Hepatocyte (in vitro differentiated cells): Measurements from ENCODE around the gene KIAA0586. TPM values are rescaled to one million over a fixed set of nuclear protein-coding genes. Genes with fewer than 3 reads are reported as not detected.
"Not testable (repeated sequence)": the region's sequence is repeated elsewhere in the genome, so short reads cannot be mapped to it uniquely, and the experiment has no call there.

Experiments
- DNase-seq: peaks from one replicate; pipeline ENCODE4 v3.0.0-alpha.2; 2016; ENCODE audit warnings: low spot score
- H2AFZ ChIP-seq: fragments of 200-600 bp; sonication (generic); 2 replicates; pipeline ENCODE4 v1.6.0; 2016; ENCODE audit warnings: antibody characterized with exemption, mild to moderate bottlenecking
- H3K27ac ChIP-seq: fragments of 200-600 bp; sonication (generic); 2 replicates; pipeline ENCODE4 v1.5.1; 2016; ENCODE audit warnings: mild to moderate bottlenecking
- H3K27me3 ChIP-seq: fragments of 200-600 bp; sonication (generic); 2 replicates; pipeline ENCODE4 v1.6.1; 2016
- H3K36me3 ChIP-seq: fragments of 200-600 bp; sonication (generic); replicated peaks from 2 replicates; pipeline ENCODE4 v1.5.1; 2016; ENCODE audit warnings: low read depth; ENCODE audit not compliant: insufficient read depth
- H3K4me1 ChIP-seq: fragments of 200-600 bp; sonication (generic); 2 replicates; pipeline ENCODE4 v1.5.1; 2016; ENCODE audit warnings: mild to moderate bottlenecking, moderate library complexity; ENCODE audit not compliant: insufficient read depth
- H3K4me2 ChIP-seq: fragments of 200-600 bp; sonication (generic); 2 replicates; pipeline ENCODE4 v1.6.0; 2016
- H3K4me3 ChIP-seq: fragments of 200-600 bp; sonication (generic); 2 replicates; pipeline ENCODE4 v1.5.1; 2016; ENCODE audit warnings: mild to moderate bottlenecking
- H3K79me2 ChIP-seq: fragments of 200-600 bp; sonication (generic); 2 replicates; pipeline ENCODE4 v1.6.0; 2017; ENCODE audit warnings: mild to moderate bottlenecking
- H3K9me2 ChIP-seq: fragments of 200-600 bp; sonication (generic); replicated peaks from 2 replicates; pipeline ENCODE4 v1.6.0; 2017; ENCODE audit warnings: mild to moderate bottlenecking; ENCODE audit not compliant: insufficient read depth
- H3K9me3 ChIP-seq: fragments of 200-600 bp; sonication (generic); 2 replicates; pipeline ENCODE4 v1.5.1; 2016; ENCODE audit warnings: low read depth, mild to moderate bottlenecking
- H4K20me1 ChIP-seq: fragments of 200-600 bp; sonication (generic); 2 replicates; pipeline ENCODE4 v1.6.0; 2016; ENCODE audit warnings: mild to moderate bottlenecking; ENCODE audit not compliant: insufficient read depth, poor library complexity, severe bottlenecking
- CTCF ChIP-seq: fragments of 200-600 bp; sonication (generic); IDR thresholded peaks from 2 replicates; pipeline ENCODE4 v1.5.1; 2016; ENCODE audit warnings: antibody characterized with exemption, mild to moderate bottlenecking; ENCODE audit not compliant: poor library complexity
- EZH2 ChIP-seq: fragments of 200-600 bp; sonication (generic); IDR thresholded peaks from 2 replicates; pipeline ENCODE4 v1.6.1; 2016; ENCODE audit warnings: antibody characterized with exemption, mild to moderate bottlenecking, borderline replicate concordance
- EZH2phosphoT487 ChIP-seq: fragments of 200-600 bp; sonication (generic); IDR thresholded peaks from one replicate; pipeline ENCODE4 v1.6.1; 2018; ENCODE audit warnings: antibody characterized with exemption, mild to moderate bottlenecking, low read depth, moderate library complexity; ENCODE audit not compliant: unreplicated experiment, severe bottlenecking
- WGBS: methylation state at CpG from one replicate; pipeline ENCODE4 v1.1.6; 2016; ENCODE audit warnings: low lambda C conversion rate; ENCODE audit errors: missing lambda C conversion rate; 5-methylcytosine and 5-hydroxymethylcytosine counted together
- polyA plus RNA-seq: library from polyadenylated mRNA; unstranded; fragments of >200 nt; fragmentation: Nextera tagmentation; extraction: Ambion mirVana; gene quantifications from 2 replicates; pipeline ENCODE4 v1.2.1, GENCODE V29; 2016
- total RNA-seq: library from RNA; depleted of rRNA; stranded (reverse); fragments of >200 nt; gene quantifications from 2 replicates; pipeline ENCODE4 v1.2.3, GENCODE V29; 2014

Gene KIAA0586
- total and polyA plus RNA-seq, 2 experiments from 2014 or later, result 7.3 to 21.4 TPM

- Histone ChIP-seq H3K4me2 (no peak overlapping the region), H3K27me3 (no peaks in the 10 kb centered on the region), H4K20me1 (no peaks in the 10 kb centered on the region), H3K9me2 (no peaks in the 10 kb centered on the region), H3K4me3 (no peak overlapping the region), H3K36me3 (no peaks in the 10 kb centered on the region), H3K27ac (no peak overlapping the region), H2AFZ (no peak overlapping the region), H3K79me2 (no peaks in the 10 kb centered on the region), H3K4me1 (no peaks in the 10 kb centered on the region), H3K9me3 (no peaks in the 10 kb centered on the region)
- 98% methylated on average over 5 of the region's 5 CpGs for WGBS
- DNase-seq, result no peak
- TF ChIP-seq EZH2phosphoT487 (no peak), CTCF (no peak), EZH2 (no peak)
Observed at GRCh38 chr14:58469309-58469708, 41.8 kb downstream of the KIAA0586 start.

- no peaks in the 10 kb centered on the region for H3K9me2 ChIP-seq
- no peak for DNase-seq
- H2AFZ ChIP-seq, result no peak overlapping the region
- H3K79me2 ChIP-seq, result no peaks in the 10 kb centered on the region
- TF ChIP-seq EZH2phosphoT487 (no peak), CTCF (no peak), EZH2 (no peak)
- no peak overlapping the region for H3K4me3 ChIP-seq
- H4K20me1 ChIP-seq, result no peaks in the 10 kb centered on the region
- no peaks in the 10 kb centered on the region for H3K36me3 ChIP-seq
- no peak overlapping the region for H3K4me2 ChIP-seq
- H3K9me3 ChIP-seq, result no peaks in the 10 kb centered on the region
- 100% methylated on average over 1 of the region's 1 CpG for WGBS
- H3K27me3 ChIP-seq, result no peaks in the 10 kb centered on the region
- H3K27ac ChIP-seq, result no peak overlapping the region
- H3K4me1 ChIP-seq, result no peaks in the 10 kb centered on the region
Observed at GRCh38 chr14:58476320-58476719, 48.8 kb downstream of the KIAA0586 start.

GRCh38 chr14:58477653-58478052 lies 50.1 kb downstream of the KIAA0586 start:
- H2AFZ ChIP-seq, result no peak overlapping the region
- no peaks in the 10 kb centered on the region for H3K27me3 ChIP-seq
- no peaks in the 10 kb centered on the region for H3K4me1 ChIP-seq
- H3K4me3 ChIP-seq, result no peak overlapping the region
- no peak overlapping the region for H3K27ac ChIP-seq
- DNase-seq, result no peak
- no peaks in the 10 kb centered on the region for H3K79me2 ChIP-seq
- no peak for TF ChIP-seq EZH2
- no peak for TF ChIP-seq EZH2phosphoT487
- TF ChIP-seq CTCF, result no peak
- no peaks in the 10 kb centered on the region for H3K9me3 ChIP-seq
- 89% methylated on average over 2 of the region's 2 CpGs for WGBS
- H4K20me1 ChIP-seq, result no peaks in the 10 kb centered on the region
- H3K9me2 ChIP-seq, result no peaks in the 10 kb centered on the region
- H3K4me2 ChIP-seq, result no peak overlapping the region
- no peaks in the 10 kb centered on the region for H3K36me3 ChIP-seq

GRCh38 chr14:58478329-58478728 lies 50.8 kb downstream of the KIAA0586 start:
- not testable (repeated sequence) for H3K4me1 ChIP-seq, H3K9me3 ChIP-seq, H3K4me3 ChIP-seq, H3K36me3 ChIP-seq, H3K9me2 ChIP-seq, H3K27ac ChIP-seq, DNase-seq, H3K79me2 ChIP-seq, H2AFZ ChIP-seq, H3K4me2 ChIP-seq, H3K27me3 ChIP-seq, H4K20me1 ChIP-seq
- WGBS, result 99% methylated on average over 5 of the region's 5 CpGs
